Measurements from ENCODE around the gene TICRR.

DNA sequence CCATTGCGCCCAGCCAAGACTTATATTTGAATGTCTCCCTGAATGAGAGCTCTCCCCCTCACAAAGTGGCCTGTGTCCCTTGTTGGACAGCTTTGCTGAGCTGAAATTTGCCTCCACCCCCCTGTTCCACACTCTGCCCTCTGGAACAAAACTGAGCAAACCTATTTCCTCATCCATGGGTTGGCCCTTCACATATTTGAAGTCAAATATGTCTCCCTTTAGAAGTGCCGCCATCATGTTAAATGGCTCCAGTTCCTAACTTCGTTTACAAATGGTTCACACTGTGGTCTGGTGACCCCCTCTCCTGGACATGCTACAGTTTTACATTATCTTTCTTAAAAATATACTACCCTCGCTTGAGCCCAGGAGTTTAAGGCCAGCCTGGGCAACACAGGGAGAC is 99.3 kb downstream of the TICRR start:
- TF ChIP-seq, protein P1, sequence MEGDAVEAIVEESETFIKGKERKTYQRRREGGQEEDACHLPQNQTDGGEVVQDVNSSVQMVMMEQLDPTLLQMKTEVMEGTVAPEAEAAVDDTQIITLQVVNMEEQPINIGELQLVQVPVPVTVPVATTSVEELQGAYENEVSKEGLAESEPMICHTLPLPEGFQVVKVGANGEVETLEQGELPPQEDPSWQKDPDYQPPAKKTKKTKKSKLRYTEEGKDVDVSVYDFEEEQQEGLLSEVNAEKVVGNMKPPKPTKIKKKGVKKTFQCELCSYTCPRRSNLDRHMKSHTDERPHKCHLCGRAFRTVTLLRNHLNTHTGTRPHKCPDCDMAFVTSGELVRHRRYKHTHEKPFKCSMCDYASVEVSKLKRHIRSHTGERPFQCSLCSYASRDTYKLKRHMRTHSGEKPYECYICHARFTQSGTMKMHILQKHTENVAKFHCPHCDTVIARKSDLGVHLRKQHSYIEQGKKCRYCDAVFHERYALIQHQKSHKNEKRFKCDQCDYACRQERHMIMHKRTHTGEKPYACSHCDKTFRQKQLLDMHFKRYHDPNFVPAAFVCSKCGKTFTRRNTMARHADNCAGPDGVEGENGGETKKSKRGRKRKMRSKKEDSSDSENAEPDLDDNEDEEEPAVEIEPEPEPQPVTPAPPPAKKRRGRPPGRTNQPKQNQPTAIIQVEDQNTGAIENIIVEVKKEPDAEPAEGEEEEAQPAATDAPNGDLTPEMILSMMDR (IDR thresholded peaks at IDR 0.05): no peak
- TF ChIP-seq POLR2A (IDR thresholded peaks at IDR 0.05; ENCODE audit: low read depth): no peak
- no peak for TF ChIP-seq POLR2AphosphoS5 (IDR thresholded peaks at IDR 0.05)

Measured in esophagus muscularis mucosa (tissue), 3 donors.